Measurements from ENCODE around the gene LRRC27. TPM values are rescaled to one million over a fixed set of nuclear protein-coding genes. Genes with fewer than 3 reads are reported as not detected.

The LRRC27 gene
- total RNA-seq, 2 experiments from 2014 or later: 3.6 to 4.1 TPM

DNA sequence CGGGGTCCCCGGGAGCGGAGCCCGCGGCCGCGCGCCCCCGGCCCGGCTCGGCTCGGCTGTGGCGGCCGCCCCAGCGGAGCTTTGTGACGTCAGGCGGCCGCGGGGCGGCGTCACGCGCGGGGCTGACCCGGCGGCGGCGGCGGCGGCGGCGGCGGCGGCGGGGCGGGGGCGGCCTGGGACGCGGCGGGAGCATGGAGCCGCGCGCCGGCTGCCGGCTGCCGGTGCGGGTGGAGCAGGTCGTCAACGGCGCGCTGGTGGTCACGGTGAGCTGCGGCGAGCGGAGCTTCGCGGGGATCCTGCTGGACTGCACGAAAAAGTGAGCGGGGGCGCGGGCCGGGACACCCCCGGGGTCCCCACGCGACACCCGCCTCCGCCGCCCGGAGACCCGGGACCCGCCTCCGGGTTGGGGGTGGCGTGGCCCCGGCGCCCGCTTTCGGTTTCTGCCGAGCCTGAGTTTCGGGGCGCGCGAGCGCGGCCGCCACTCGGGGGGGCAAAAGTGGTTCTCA is 65.1 kb downstream of the LRRC27 start, which contains the start of gene PWWP2B:
TSS of gene PWWP2B (plus strand) at position 165 of the 506 bp plus-strand sequence. CDS start at position 192, 27 bp downstream.
- H3K4me1 Mint-ChIP-seq: peaks cover 13% of the 10 kb centered on the region
- intact Hi-C loops (cut with DNase I, micrococcal nuclease): loop anchor here in 1 of 2 experiments (1.0 to 2.0 kb wide), 3 partner anchors 50 to 140 kb away; partner anchors contain the start of genes INPP5A and LRRC27
- POLR2A ChIA-PET: interaction anchor here (0.5 kb wide), 1 partner anchor 11 kb away, joined by 3 read pairs; no protein-coding TSS in a partner anchor
- peak within 1 kb of the TSS; percentile 74 for H3K4me3 Mint-ChIP-seq
- peak within 1 kb of the TSS; percentile 76 for H3K27ac Mint-ChIP-seq
- DNase-seq (peak; percentile 71), ATAC-seq (peak; percentile 23)
- no peaks in the 10 kb centered on the region for H3K27me3 Mint-ChIP-seq
- no peaks in the 10 kb centered on the region for H3K36me3 Mint-ChIP-seq (ENCODE audit: low read depth)
- CTCF ChIA-PET: interaction anchor here (1.3 kb wide), 1 partner anchor 54 kb away, joined by 3 read pairs; no protein-coding TSS in a partner anchor
- no peaks in the 10 kb centered on the region for H3K9me3 Mint-ChIP-seq (ENCODE audit: low read depth)

DNA sequence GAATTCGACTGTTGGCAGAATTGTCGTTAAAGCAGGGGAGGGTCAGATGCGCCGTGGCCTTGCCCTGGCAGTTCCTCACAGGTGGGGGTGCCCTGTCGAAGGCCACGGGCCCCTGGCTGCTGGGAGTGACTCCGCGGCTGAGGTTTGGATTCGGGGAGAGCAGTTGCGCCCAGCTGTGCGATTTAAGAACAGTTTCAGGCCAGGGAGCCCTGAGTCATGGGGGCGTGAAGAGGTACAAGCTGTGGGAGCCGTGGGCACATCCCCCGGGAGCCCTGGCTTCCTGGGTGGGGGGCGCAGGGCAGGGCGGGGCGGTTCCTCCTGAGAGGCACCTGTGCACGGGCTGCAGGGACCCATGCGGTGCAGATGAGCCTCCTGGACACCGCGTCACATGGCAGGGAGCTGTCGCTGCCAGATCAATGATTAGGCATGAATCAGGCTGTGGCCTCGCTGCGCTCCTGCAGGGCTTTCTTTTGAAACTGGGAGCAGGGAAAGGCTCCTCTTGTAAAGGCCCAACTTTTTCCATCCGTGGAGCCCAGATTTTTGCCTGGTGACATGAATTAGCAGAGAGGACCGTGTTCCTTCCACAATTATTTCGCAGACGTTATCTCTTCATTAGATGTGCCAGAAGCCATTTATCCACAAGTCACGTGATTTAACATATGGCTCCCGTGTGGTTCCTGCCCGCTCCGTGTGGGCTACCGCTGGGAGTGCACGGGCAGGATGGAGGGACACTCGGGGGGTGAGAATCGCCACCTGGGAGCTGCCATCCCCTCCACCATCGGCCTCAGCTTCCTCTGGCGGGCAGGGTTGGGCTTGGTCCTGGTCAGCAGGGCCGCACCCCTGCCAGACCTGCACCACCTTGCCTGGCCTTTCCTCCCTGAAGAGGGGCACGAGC is 65.9 kb downstream of the LRRC27 start:
- Mint-ChIP-seq H3K36me3 (ENCODE audit: low read depth) (no peaks in the 10 kb centered on the region), H3K9me3 (ENCODE audit: low read depth) (no peaks in the 10 kb centered on the region)
- intact Hi-C loops (cut with DNase I, micrococcal nuclease): loop anchor here in 1 of 2 experiments (1.0 to 2.0 kb wide), 3 partner anchors 49 to 139 kb away; partner anchors contain the start of genes INPP5A and LRRC27

DNA sequence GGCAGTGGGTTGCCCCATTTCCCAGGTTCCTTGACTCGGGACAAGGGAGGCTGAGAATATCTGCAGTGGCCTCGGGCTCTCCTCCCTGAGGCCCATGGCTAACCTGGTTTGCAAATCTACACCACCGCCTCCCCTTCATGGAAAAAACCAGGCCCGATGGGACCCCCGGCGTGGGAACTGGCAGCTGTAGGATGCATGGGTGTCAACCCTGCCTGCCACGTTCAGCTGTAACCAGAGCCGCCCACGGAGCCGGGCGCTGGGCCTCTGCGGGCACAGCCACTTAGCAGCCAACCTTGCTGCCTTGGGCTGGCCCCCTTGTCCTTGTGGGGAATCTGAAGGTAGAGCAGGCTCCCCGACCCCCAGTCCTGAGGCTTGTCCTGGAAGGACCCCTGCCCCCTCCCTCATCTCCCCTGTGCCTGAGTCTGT is 66.6 kb downstream of the LRRC27 start:
- no peak overlapping the region for H3K4me3 Mint-ChIP-seq
- no peaks in the 10 kb centered on the region for H3K9me3 Mint-ChIP-seq (ENCODE audit: low read depth)
- CTCF ChIA-PET: interaction anchor here (1.3 kb wide), 1 partner anchor 53 kb away, joined by 3 read pairs; no protein-coding TSS in a partner anchor
- POLR2A ChIA-PET: no interaction called here
- ATAC-seq: no peak
- H3K36me3 Mint-ChIP-seq (ENCODE audit: low read depth): no peaks in the 10 kb centered on the region
- peaks cover 13% of the 10 kb centered on the region for H3K4me1 Mint-ChIP-seq
- no peak overlapping the region for H3K27ac Mint-ChIP-seq
- intact Hi-C loops (cut with DNase I, micrococcal nuclease): no loop called here
- no peaks in the 10 kb centered on the region for H3K27me3 Mint-ChIP-seq
- DNase-seq: no peak

More for the DNA sequence above, 65.9 kb downstream of the LRRC27 start:
- ChIA-PET POLR2A (interaction anchor here (0.5 to 0.8 kb wide), 3 partner anchors 11 to 222 kb away, joined by 3 to 4 read pairs (median 3); no protein-coding TSS in a partner anchor), CTCF (interaction anchor here (1.3 kb wide), 1 partner anchor 53 kb away, joined by 3 read pairs; no protein-coding TSS in a partner anchor)
- Mint-ChIP-seq H3K4me3 (peak overlapping the region; percentile 74), H3K4me1 (peaks cover 13% of the 10 kb centered on the region), H3K27me3 (no peaks in the 10 kb centered on the region), H3K27ac (peak overlapping the region; percentile 76)
- DNase-seq: peak; percentile 70
- ATAC-seq: peak; percentile 44

DNA sequence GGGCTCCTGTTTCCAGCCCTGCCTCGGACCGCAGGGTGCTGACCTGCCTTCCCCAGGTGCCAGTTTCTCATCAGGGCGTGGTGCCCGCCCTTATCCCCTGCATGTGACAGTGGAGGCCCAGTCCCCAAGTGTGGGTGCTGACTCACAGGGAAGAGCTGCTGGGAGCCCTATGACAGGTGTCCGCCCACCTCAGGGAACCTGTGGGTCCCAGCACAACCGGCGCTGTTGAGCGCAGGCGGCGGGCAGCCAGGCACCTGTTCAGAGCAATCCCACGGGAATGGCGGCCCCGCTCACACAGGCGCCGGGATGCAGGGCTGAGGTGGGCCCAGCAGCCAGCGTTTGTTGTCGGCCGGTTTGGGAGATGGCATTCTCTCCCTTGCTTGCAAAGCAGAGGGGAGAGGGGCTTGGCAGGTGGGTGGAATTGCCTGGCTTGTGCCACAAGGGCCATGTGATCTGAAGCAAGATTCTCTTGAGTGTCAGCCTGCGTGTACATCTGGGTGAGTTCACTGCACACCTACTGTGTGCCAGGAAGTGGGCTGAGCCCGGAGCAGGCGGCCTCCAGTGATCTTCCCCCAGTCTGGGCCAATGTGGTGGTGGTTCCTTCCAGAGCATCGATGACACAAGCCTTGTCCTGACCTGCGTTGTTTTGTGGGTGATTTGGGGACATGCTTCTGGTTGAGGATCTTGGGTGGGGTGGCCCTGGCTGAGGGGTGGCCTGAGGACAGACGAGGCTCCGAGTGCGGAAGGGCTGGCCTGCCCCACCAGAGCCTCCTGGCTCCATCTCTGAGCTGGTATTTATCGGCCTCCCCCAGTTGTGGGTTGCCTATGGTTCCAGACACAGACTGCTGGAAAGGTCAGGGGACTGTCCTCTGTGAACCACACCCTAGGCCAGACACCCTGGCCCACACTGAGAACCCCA is 67.4 kb downstream of the LRRC27 start:
- H3K9me3 Mint-ChIP-seq (ENCODE audit: low read depth): no peaks in the 10 kb centered on the region
- ATAC-seq (no peak), DNase-seq (no peak)
- H3K36me3 Mint-ChIP-seq (ENCODE audit: low read depth): peaks cover 2% of the 10 kb centered on the region
- H3K27ac Mint-ChIP-seq: no peak overlapping the region
- no peak overlapping the region for H3K4me3 Mint-ChIP-seq
- POLR2A ChIA-PET: no interaction called here
- CTCF ChIA-PET: no interaction called here
- H3K4me1 Mint-ChIP-seq: peaks cover 13% of the 10 kb centered on the region
- no peaks in the 10 kb centered on the region for H3K27me3 Mint-ChIP-seq
- intact Hi-C loops (cut with DNase I, micrococcal nuclease): no loop called here

- peaks cover 3% of the 10 kb centered on the region for H3K36me3 Mint-ChIP-seq (ENCODE audit: low read depth)
Measured at GRCh38 chr10:132400041-132400546, 68.1 kb downstream of the LRRC27 start.

DNA sequence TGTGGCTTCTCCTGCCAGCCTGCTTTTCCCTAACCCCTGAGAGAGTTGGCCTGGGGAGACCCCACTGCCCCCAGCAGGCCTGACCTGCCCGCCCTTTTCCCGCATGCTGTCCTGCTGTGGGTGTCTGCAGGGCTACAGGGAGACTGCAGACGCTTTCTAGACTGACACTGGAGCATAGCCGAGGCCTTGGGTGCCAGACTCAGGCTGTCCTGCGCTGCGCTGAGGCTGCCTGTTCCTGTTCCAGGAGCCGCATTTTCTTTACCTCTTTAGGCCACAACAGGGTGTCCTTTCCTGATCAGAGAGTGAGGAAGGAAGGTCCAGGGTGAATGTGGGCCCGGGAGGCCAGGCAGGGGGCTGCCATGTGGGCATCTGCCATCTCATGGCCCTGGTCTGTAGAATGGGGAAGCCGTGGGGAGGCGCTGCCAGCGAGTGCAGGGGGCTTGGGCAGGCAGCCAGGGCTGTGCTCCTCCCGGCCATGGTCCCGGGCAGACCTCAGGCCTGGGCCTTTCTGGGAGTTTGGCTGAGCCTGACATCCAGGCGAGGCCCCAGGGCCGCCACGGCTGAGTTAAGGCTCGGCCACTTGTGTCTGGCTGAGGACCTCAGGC is 68.7 kb downstream of the LRRC27 start:
- peaks cover 4% of the 10 kb centered on the region for H3K36me3 Mint-ChIP-seq (ENCODE audit: low read depth)
- no peaks in the 10 kb centered on the region for H3K9me3 Mint-ChIP-seq (ENCODE audit: low read depth)
- intact Hi-C loops (cut with DNase I, micrococcal nuclease): no loop called here
- H3K4me3 Mint-ChIP-seq: no peak overlapping the region
- H3K27me3 Mint-ChIP-seq: no peaks in the 10 kb centered on the region
- DNase-seq (no peak), ATAC-seq (no peak)
- POLR2A ChIA-PET: no interaction called here
- H3K27ac Mint-ChIP-seq: no peak overlapping the region
- peaks cover 13% of the 10 kb centered on the region for H3K4me1 Mint-ChIP-seq
- CTCF ChIA-PET: no interaction called here

More at GRCh38 chr10:132400041-132400546, 68.1 kb downstream of the LRRC27 start:
- peaks cover 13% of the 10 kb centered on the region for H3K4me1 Mint-ChIP-seq
- ATAC-seq: no peak
- no peak overlapping the region for H3K4me3 Mint-ChIP-seq
- no peak for DNase-seq
- CTCF ChIA-PET: no interaction called here
- intact Hi-C loops (cut with DNase I, micrococcal nuclease): no loop called here
- no peaks in the 10 kb centered on the region for H3K9me3 Mint-ChIP-seq (ENCODE audit: low read depth)
- no peak overlapping the region for H3K27ac Mint-ChIP-seq
- POLR2A ChIA-PET: no interaction called here
- H3K27me3 Mint-ChIP-seq: no peaks in the 10 kb centered on the region

DNA sequence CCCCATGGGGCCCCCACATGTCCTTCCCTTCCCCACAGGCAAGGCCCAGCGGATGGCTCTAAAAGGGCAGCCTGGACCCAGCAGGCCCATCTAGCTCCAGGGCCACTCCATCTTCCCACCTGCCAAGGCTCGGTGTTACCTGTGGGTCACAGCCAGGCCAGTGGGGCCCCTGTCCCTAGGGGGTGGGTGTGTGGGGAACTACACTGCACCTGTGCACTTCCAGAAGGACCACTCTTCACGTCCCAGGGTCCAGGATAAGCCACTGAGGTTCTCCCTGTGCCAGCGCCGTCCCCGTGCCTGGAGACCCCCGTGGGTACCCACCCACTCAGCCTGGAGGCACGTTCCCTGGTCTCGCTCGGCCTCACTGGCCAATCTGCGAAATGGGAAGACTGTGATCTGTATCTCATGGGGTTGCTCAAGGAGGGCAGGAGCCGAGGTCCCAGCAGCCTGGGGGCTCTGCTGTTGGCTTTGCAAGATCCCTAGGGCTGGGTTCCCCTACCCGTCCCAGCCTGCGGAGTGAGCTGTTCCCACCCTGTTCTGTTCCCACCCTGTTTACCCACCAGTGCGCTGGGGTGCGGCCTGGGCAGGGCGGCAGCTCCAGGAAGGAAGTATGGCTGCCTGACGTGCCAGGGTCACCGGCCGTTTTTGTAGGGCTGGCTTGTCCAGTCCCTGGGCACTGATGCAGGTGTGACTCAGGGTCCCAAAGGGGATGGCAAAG is 69.6 kb downstream of the LRRC27 start:
- DNase-seq (no peak), ATAC-seq (no peak)
- ChIA-PET POLR2A (no interaction called here), CTCF (interaction anchor here (1.0 kb wide), 1 partner anchor 22 kb away, joined by 3 read pairs; no protein-coding TSS in a partner anchor)
- intact Hi-C loops (cut with DNase I, micrococcal nuclease): no loop called here
- Mint-ChIP-seq H3K27me3 (no peaks in the 10 kb centered on the region), H3K9me3 (ENCODE audit: low read depth) (no peaks in the 10 kb centered on the region), H3K4me3 (no peak overlapping the region), H3K27ac (no peak overlapping the region), H3K36me3 (ENCODE audit: low read depth) (peaks cover 8% of the 10 kb centered on the region), H3K4me1 (peaks cover 13% of the 10 kb centered on the region)

DNA sequence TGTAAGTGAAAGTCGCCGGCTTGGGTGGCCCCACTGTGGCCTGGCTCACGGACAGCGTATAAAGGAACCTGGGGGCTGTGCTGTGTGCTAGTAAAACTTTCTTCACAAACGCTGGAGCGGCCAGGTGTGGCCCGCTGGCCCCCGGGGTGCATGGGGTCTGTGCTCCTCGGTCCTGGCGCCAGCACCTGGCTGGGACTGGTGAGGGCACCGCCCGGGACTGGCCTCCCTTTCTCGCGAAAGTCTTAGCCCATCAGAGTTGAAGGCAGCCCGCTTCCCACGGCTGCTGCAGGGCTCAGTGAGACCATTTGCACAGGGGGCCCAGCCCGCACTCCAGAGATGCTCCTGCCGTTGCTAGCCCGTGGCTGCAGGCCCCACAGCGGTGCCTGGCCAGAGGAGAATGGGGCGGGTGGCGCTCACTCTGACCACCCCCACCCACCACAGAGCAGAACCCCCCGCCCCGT is 70.8 kb downstream of the LRRC27 start:
- Mint-ChIP-seq H3K4me3 (no peak overlapping the region), H3K27ac (no peak overlapping the region), H3K4me1 (peaks cover 13% of the 10 kb centered on the region), H3K36me3 (ENCODE audit: low read depth) (peaks cover 8% of the 10 kb centered on the region), H3K27me3 (no peaks in the 10 kb centered on the region), H3K9me3 (ENCODE audit: low read depth) (no peaks in the 10 kb centered on the region)
- ChIA-PET CTCF (interaction anchor here (1.0 kb wide), 1 partner anchor 21 kb away, joined by 3 read pairs; no protein-coding TSS in a partner anchor), POLR2A (no interaction called here)
- DNase-seq (no peak), ATAC-seq (no peak)
- intact Hi-C loops (cut with DNase I, micrococcal nuclease): no loop called here

GRCh38 chr10:132403511-132404168 is 71.6 kb downstream of the LRRC27 start:
- H3K27me3 Mint-ChIP-seq: no peaks in the 10 kb centered on the region
- ATAC-seq (no peak), DNase-seq (no peak)
- H3K4me3 Mint-ChIP-seq: no peak overlapping the region
- H3K36me3 Mint-ChIP-seq (ENCODE audit: low read depth): peaks cover 8% of the 10 kb centered on the region
- H3K27ac Mint-ChIP-seq: no peak overlapping the region
- peaks cover 11% of the 10 kb centered on the region for H3K4me1 Mint-ChIP-seq
- ChIA-PET POLR2A (no interaction called here), CTCF (no interaction called here)
- no peaks in the 10 kb centered on the region for H3K9me3 Mint-ChIP-seq (ENCODE audit: low read depth)
- intact Hi-C loops (cut with DNase I, micrococcal nuclease): no loop called here
